NCI-H1436 (cell line): ENCODE measurements around the gene EVI2A.
"Not testable (repeated sequence)": the region's sequence is repeated elsewhere in the genome, so short reads cannot be mapped to it uniquely, and the experiment has no call there.

ENCODE experiments used
- DNase-seq: peaks from one replicate; lab custom pipeline; 2025; lab: John Stamatoyannopoulos, UW

EVI2A gene

GRCh38 chr17:31321481-31321880, at the start of gene EVI2A:
EVI2A (minus strand) TSS chr17:31321622; CDS start chr17:31319013, 2,609 bp downstream.
- DNase-seq = no peak

GRCh38 chr17:31369266-31369665, 47.8 kb upstream of the EVI2A start:
- no peak for DNase-seq

GRCh38 chr17:31366088-31366487, 44.7 kb upstream of the EVI2A start:
- no peak for DNase-seq

- DNase-seq = no peak
Measured at GRCh38 chr17:31364012-31364411, 42.6 kb upstream of the EVI2A start.

GRCh38 chr17:31357839-31358394, 36.5 kb upstream of the EVI2A start:
- no peak for DNase-seq

- no peak for DNase-seq
Measured at GRCh38 chr17:31357091-31357490, 35.7 kb upstream of the EVI2A start.

GRCh38 chr17:31355935-31356334, 34.5 kb upstream of the EVI2A start:
- DNase-seq = no peak

GRCh38 chr17:31349454-31349853, 28.0 kb upstream of the EVI2A start:
- DNase-seq = no peak

GRCh38 chr17:31345191-31345747, 23.8 kb upstream of the EVI2A start:
- DNase-seq = not testable (repeated sequence)

GRCh38 chr17:31339906-31340661, 18.7 kb upstream of the EVI2A start:
- DNase-seq = no peak

- no peak for DNase-seq
Measured at GRCh38 chr17:31329221-31329620, 7.8 kb upstream of the EVI2A start.

- no peak for DNase-seq
Measured at GRCh38 chr17:31328160-31328535, 6.7 kb upstream of the EVI2A start.

- no peak for DNase-seq
Measured at GRCh38 chr17:31327534-31328159, 6.2 kb upstream of the EVI2A start.

GRCh38 chr17:31323551-31323950, 2.1 kb upstream of the EVI2A start:
- DNase-seq = no peak

GRCh38 chr17:31321966-31322365, 544 bp upstream of the EVI2A start:
- no peak for DNase-seq

- DNase-seq = no peak
Measured at GRCh38 chr17:31320791-31321190, 631 bp downstream of the EVI2A start.

GRCh38 chr17:31320241-31320640, 1.2 kb downstream of the EVI2A start:
- no peak for DNase-seq

- DNase-seq = no peak
Measured at GRCh38 chr17:31318851-31319661, 2.4 kb downstream of the EVI2A start.

GRCh38 chr17:31318298-31318801, 3.1 kb downstream of the EVI2A start:
- peak; percentile 8 for DNase-seq

- no peak for DNase-seq
Measured at GRCh38 chr17:31314782-31315100, 6.7 kb downstream of the EVI2A start.

- DNase-seq = no peak
Measured at GRCh38 chr17:31313982-31314781, 7.2 kb downstream of the EVI2A start, which contains the start of gene EVI2B. EVI2B (minus strand) TSS chr17:31314054; CDS start chr17:31305609, 8,445 bp downstream.
